SK-N-SH (cell line): ENCODE data around the gene ANK3. TPM values are rescaled to one million over a fixed set of nuclear protein-coding genes. Genes with fewer than 3 reads are reported as not detected.

ENCODE experiments used
- CTCF ChIA-PET: fragments of 300-600, 350-600 bp; formaldehyde crosslinking; extraction: SDS; loops from one replicate; lab custom pipeline; 2021; lab: Yijun Ruan, JAX
- POLR2A ChIA-PET: fragments of 350-600 bp; sonication (Branson Sonifier 250); formaldehyde crosslinking; extraction: SDS; loops from one replicate; lab custom pipeline; 2020; ENCODE audit warnings: antibody characterized with exemption, inconsistent platforms; lab: Yijun Ruan, JAX
- DNase-seq: peaks from one replicate; pipeline ENCODE4 v3.0.0; 2012
- H2AFZ ChIP-seq: fragments of 200-600 bp; sonication (generic); 2 replicates; pipeline ENCODE4 v1.8.1; 2016; ENCODE audit warnings: antibody characterized with exemption, mild to moderate bottlenecking, low read depth
- H3F3A ChIP-seq: fragments of 200-600 bp; sonication (generic); replicated peaks from 2 replicates; pipeline ENCODE3; 2016; ENCODE audit warnings: antibody characterized with exemption, mild to moderate bottlenecking; ENCODE audit not compliant: insufficient read depth
- H3K27ac ChIP-seq, 2 experiments: fragments of 200-500 bp in 1 of 2; fragments of 200-600 bp in 1 of 2; sonication (Bioruptor generic) in 1 of 2; sonication (generic), shearing (Covaris generic) in 1 of 2; 2 replicates each; pipeline versions ENCODE4 v1.5.1 to v1.6.1; 2014 to 2016; ENCODE audit warnings: low read depth in 2 of 2, inconsistent platforms in 1 of 2, low read length in 1 of 2, mild to moderate bottlenecking in 1 of 2, mixed read lengths in 1 of 2
- H3K27me3 ChIP-seq: fragments of 200-600 bp; sonication (generic), shearing (Covaris generic); 2 replicates; pipeline ENCODE4 v1.6.1; 2016; ENCODE audit warnings: mixed run types; ENCODE audit not compliant: insufficient read depth
- H3K36me3 ChIP-seq, 2 experiments: fragments of 200-500 bp in 1 of 2; fragments of 200-600 bp in 1 of 2; sonication (Bioruptor generic) in 1 of 2; sonication (generic) in 1 of 2; replicated peaks in 1 of 2; 2 replicates each; pipeline versions ENCODE3 to v1.5.1; 2014 to 2016; ENCODE audit warnings: low read length in 1 of 2, mild to moderate bottlenecking in 1 of 2; ENCODE audit not compliant: insufficient read depth in 2 of 2, control insufficient read depth in 1 of 2
- H3K4me1 ChIP-seq, 2 experiments: fragments of 200-500 bp in 1 of 2; fragments of 200-600 bp in 1 of 2; sonication (Bioruptor generic) in 1 of 2; sonication (generic), shearing (Covaris generic) in 1 of 2; 2 replicates each; pipeline versions ENCODE4 v1.5.1 to v1.6.1; 2014 to 2016; ENCODE audit warnings: low read depth in 1 of 2, low read length in 1 of 2, mixed run types in 1 of 2; ENCODE audit not compliant: insufficient read depth in 2 of 2, control insufficient read depth in 1 of 2
- H3K4me2 ChIP-seq: fragments of 200-600 bp; sonication (generic), shearing (Covaris generic); 2 replicates; pipeline ENCODE4 v1.6.1; 2017; ENCODE audit warnings: mixed run types
- H3K4me3 ChIP-seq, 2 experiments: fragments of 200-500 bp in 1 of 2; fragments of 200-600 bp in 1 of 2; sonication (Bioruptor generic) in 1 of 2; sonication (generic), shearing (Covaris generic) in 1 of 2; 2 replicates each; pipeline versions ENCODE4 v1.5.1 to v1.8.1; 2014 to 2016; ENCODE audit warnings: low read depth in 2 of 2, inconsistent platforms in 1 of 2, low read length in 1 of 2, mild to moderate bottlenecking in 1 of 2, mixed read lengths in 1 of 2, moderate library complexity in 1 of 2
- H3K79me2 ChIP-seq: fragments of 200-600 bp; sonication (generic); 2 replicates; pipeline ENCODE4 v1.8.1; 2017; ENCODE audit warnings: mild to moderate bottlenecking; ENCODE audit not compliant: insufficient read depth
- H3K9ac ChIP-seq: fragments of 200-600 bp; sonication (generic); 2 replicates; pipeline ENCODE4 v1.6.1; 2017; ENCODE audit warnings: mixed run types
- H3K9me2 ChIP-seq: fragments of 200-600 bp; sonication (generic); 2 replicates; pipeline ENCODE4 v1.6.1; 2017; ENCODE audit warnings: mixed run types
- H3K9me3 ChIP-seq: fragments of 200-600 bp; sonication (generic); 2 replicates; pipeline ENCODE4 v1.6.1; 2017; ENCODE audit warnings: mixed run types, mild to moderate bottlenecking, moderate library complexity
- H4K20me1 ChIP-seq: fragments of 200-600 bp; sonication (generic); 2 replicates; pipeline ENCODE4 v1.6.1; 2017; ENCODE audit warnings: mild to moderate bottlenecking, mixed run types; ENCODE audit not compliant: insufficient read depth
- CHD2 ChIP-seq: fragments of 150-350 bp; IDR thresholded peaks from 2 replicates; pipeline ENCODE4 v1.6.1; 2018; ENCODE audit warnings: low read length; ENCODE audit not compliant: partially characterized antibody
- ELF1 ChIP-seq: IDR thresholded peaks from 2 replicates; pipeline ENCODE4 v1.4.0; 2012
- EZH2phosphoT487 ChIP-seq: fragments of 200-600 bp; sonication (generic); IDR thresholded peaks from 2 replicates; pipeline ENCODE4 v1.6.1; 2017; ENCODE audit warnings: low read depth, mixed run types, mild to moderate bottlenecking, antibody characterized with exemption, moderate library complexity, borderline replicate concordance
- FOSL2 ChIP-seq: IDR thresholded peaks from 2 replicates; pipeline ENCODE4 v1.4.0; 2012; ENCODE audit warnings: low read depth, mild to moderate bottlenecking, moderate library complexity, borderline replicate concordance
- FOXM1 ChIP-seq: IDR thresholded peaks from 2 replicates; pipeline ENCODE4 v1.4.0; 2012; ENCODE audit warnings: low read depth, mild to moderate bottlenecking
- GATA2 ChIP-seq: sonication (generic); formaldehyde crosslinking; IDR thresholded peaks from 2 replicates; pipeline ENCODE4 v1.5.0; 2020; ENCODE audit warnings: mild to moderate bottlenecking, missing genetic modification reagents
- JUND ChIP-seq: IDR thresholded peaks from 2 replicates; pipeline ENCODE4 v1.4.0; 2012
- NRF1 ChIP-seq: IDR thresholded peaks from 2 replicates; pipeline ENCODE4 v1.6.1; 2012; ENCODE audit warnings: low read depth, mild to moderate bottlenecking, low read length
- RAD21 ChIP-seq: IDR thresholded peaks from 2 replicates; pipeline ENCODE4 v1.6.1; 2012; ENCODE audit warnings: mild to moderate bottlenecking, low read length
- RCOR1 ChIP-seq: fragments of 150-350 bp; IDR thresholded peaks from 2 replicates; pipeline ENCODE4 v1.6.1; 2017; ENCODE audit warnings: antibody characterized with exemption, low read length
- RXRA ChIP-seq: IDR thresholded peaks from 2 replicates; pipeline ENCODE4 v1.4.0; 2012; ENCODE audit warnings: low read depth, mild to moderate bottlenecking, borderline replicate concordance
- SIN3A ChIP-seq: IDR thresholded peaks from 2 replicates; pipeline ENCODE4 v1.6.1; 2012; ENCODE audit warnings: low read depth, mild to moderate bottlenecking, low read length, moderate library complexity, borderline replicate concordance
- TAF1 ChIP-seq: IDR thresholded peaks from 2 replicates; pipeline ENCODE4 v1.6.1; 2012; ENCODE audit warnings: low read depth, mild to moderate bottlenecking, low read length, moderate library complexity, borderline replicate concordance
- WGBS: methylation state at CpG from one replicate; pipeline ENCODE4 v1.1.6; 2017; ENCODE audit warnings: low lambda C conversion rate; 5-methylcytosine and 5-hydroxymethylcytosine counted together
- polyA plus RNA-seq, 3 experiments: library from polyadenylated mRNA; depleted of rRNA; stranded (reverse); fragments of >200 nt; gene quantifications; 2 replicates each; pipeline ENCODE4 v1.2.3, GENCODE V29; 2012
- TF ChIP-seq, protein P1 (sequence below): fragments of 200-600 bp; sonication (generic); IDR thresholded peaks from 2 replicates; pipeline ENCODE4 v1.6.1; 2017; ENCODE audit warnings: antibody characterized with exemption, mild to moderate bottlenecking, moderate library complexity
- TF ChIP-seq, protein P2 (sequence below): fragments of 150-350 bp; IDR thresholded peaks from 2 replicates; pipeline ENCODE4 v1.6.1; 2016; ENCODE audit warnings: mild to moderate bottlenecking, low read depth, low read length
- TF ChIP-seq, protein P3 (sequence below): IDR thresholded peaks from 2 replicates; pipeline ENCODE4 v1.4.0; 2012; ENCODE audit warnings: low read depth
- TF ChIP-seq, protein P4 (sequence below): IDR thresholded peaks from 2 replicates; pipeline ENCODE4 v1.4.0; 2012; ENCODE audit warnings: low read depth, borderline replicate concordance
- TF ChIP-seq, protein P5 (sequence below): fragments of 150-350 bp; IDR thresholded peaks from 2 replicates; pipeline ENCODE4 v1.6.1; 2017; ENCODE audit warnings: antibody characterized with exemption, low read length, low read depth, borderline replicate concordance
- TF ChIP-seq, protein P6 (sequence below): IDR thresholded peaks from 2 replicates; pipeline ENCODE4; 2012

ANK3 gene
- polyA plus RNA-seq, 1 of the 3 experiments (the other 2 are of a cell fraction), result 10.0 TPM

DNA sequence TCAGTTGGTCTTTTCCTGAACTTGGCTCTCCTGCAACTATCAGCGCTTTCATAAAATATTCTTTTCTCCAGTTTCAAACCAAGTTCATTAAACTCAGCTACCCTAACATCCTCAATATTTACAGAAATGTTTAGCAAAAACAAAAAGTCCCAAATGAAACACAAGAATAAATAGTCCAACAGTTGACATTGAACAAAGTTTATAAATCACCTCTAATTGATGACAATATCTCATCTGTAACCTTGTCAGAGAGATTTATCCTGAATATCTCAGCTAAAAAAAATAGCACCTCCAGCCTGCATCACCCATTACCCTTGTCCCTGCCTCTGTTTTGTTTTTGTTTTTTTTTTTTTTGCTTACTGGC is 76.1 kb downstream of the ANK3 start:
- Histone ChIP-seq H3K4me2 (peak overlapping the region; percentile 64; the same call in 1 of the 2 replicates), H3K27me3 (no peaks in the 10 kb centered on the region), H3K36me3 (no peaks in the 10 kb centered on the region), H3F3A (peaks cover 34% of the 10 kb centered on the region), H2AFZ (no peak overlapping the region), H3K27ac (peak overlapping the region; percentile 86 to 92), H3K9me3 (no peaks in the 10 kb centered on the region), H4K20me1 (no peaks in the 10 kb centered on the region), H3K4me3 (no peak overlapping the region), H3K9me2 (no peaks in the 10 kb centered on the region), H3K4me1 (peaks cover 9 to 43% of the 10 kb centered on the region in 2 experiments), H3K9ac (peak overlapping the region; percentile 23; the same call in 1 of the 2 replicates)
- ChIA-PET POLR2A (no interaction called here), CTCF (interaction anchor here (1.0 to 1.8 kb wide), 4 partner anchors 14 to 110 kb away, joined by 3 to 5 read pairs (median 4); no protein-coding TSS in a partner anchor)
- DNase-seq, result no peak
- 31% methylated on average over 1 of the region's 1 CpG for WGBS
- no peak for TF ChIP-seq RXRA
- no peak for TF ChIP-seq NRF1
- TF ChIP-seq SIN3A, result no peak
- TF ChIP-seq EZH2phosphoT487, result no peak
- TF ChIP-seq, protein P1, sequence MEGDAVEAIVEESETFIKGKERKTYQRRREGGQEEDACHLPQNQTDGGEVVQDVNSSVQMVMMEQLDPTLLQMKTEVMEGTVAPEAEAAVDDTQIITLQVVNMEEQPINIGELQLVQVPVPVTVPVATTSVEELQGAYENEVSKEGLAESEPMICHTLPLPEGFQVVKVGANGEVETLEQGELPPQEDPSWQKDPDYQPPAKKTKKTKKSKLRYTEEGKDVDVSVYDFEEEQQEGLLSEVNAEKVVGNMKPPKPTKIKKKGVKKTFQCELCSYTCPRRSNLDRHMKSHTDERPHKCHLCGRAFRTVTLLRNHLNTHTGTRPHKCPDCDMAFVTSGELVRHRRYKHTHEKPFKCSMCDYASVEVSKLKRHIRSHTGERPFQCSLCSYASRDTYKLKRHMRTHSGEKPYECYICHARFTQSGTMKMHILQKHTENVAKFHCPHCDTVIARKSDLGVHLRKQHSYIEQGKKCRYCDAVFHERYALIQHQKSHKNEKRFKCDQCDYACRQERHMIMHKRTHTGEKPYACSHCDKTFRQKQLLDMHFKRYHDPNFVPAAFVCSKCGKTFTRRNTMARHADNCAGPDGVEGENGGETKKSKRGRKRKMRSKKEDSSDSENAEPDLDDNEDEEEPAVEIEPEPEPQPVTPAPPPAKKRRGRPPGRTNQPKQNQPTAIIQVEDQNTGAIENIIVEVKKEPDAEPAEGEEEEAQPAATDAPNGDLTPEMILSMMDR, result no peak
- TF ChIP-seq, protein P2, sequence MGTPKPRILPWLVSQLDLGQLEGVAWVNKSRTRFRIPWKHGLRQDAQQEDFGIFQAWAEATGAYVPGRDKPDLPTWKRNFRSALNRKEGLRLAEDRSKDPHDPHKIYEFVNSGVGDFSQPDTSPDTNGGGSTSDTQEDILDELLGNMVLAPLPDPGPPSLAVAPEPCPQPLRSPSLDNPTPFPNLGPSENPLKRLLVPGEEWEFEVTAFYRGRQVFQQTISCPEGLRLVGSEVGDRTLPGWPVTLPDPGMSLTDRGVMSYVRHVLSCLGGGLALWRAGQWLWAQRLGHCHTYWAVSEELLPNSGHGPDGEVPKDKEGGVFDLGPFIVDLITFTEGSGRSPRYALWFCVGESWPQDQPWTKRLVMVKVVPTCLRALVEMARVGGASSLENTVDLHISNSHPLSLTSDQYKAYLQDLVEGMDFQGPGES, result no peak
- TF ChIP-seq, protein P3, sequence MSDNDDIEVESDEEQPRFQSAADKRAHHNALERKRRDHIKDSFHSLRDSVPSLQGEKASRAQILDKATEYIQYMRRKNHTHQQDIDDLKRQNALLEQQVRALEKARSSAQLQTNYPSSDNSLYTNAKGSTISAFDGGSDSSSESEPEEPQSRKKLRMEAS, result no peak
- TF ChIP-seq, protein P4, sequence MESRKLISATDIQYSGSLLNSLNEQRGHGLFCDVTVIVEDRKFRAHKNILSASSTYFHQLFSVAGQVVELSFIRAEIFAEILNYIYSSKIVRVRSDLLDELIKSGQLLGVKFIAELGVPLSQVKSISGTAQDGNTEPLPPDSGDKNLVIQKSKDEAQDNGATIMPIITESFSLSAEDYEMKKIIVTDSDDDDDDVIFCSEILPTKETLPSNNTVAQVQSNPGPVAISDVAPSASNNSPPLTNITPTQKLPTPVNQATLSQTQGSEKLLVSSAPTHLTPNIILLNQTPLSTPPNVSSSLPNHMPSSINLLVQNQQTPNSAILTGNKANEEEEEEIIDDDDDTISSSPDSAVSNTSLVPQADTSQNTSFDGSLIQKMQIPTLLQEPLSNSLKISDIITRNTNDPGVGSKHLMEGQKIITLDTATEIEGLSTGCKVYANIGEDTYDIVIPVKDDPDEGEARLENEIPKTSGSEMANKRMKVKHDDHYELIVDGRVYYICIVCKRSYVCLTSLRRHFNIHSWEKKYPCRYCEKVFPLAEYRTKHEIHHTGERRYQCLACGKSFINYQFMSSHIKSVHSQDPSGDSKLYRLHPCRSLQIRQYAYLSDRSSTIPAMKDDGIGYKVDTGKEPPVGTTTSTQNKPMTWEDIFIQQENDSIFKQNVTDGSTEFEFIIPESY, result 0 out of 2 replicates have a peak, but pooled peaks have one; percentile 6
- TF ChIP-seq, all 33 proteins: peak for 1
- H3K79me2 ChIP-seq, result no peaks in the 10 kb centered on the region

DNA sequence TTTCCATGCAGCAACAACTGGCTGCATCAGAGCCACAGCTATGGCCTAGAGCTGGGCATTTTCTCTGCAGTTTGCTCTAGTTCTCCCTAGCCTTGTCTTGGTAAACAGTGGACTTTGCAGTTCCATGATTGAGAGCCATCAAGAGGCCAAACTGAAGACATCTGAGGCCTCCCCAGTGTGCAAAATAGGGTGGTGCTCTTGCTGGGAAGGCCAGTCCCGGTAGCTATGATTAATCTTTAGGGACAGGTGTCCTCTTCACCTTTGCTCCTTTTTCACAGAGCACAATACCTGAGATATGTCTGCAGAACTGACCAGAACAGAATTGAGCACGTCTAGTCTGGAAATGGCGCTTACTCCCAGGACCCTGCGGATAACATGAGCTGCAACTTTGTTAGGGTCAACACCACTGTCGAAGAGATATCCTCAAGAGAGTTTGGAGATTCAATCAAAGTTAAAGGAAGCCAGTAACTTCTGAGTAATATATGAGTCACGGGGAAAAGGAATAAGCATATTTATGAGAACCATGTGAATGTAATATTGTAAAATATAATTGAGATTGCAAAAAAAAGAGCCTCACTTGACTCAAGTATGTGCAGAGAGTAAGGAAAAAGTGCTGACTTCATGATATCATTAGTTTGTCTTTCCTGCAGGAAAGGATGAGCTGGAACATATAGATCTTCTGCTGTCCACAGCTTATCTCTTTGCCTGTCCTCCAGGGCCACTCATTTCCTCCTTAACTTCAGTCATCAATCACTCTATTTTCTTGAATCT is 76.7 kb downstream of the ANK3 start:
- Histone ChIP-seq H3K4me2 (peak overlapping the region; percentile 64), H3K27ac (peak overlapping the region; percentile 86 to 92), H3F3A (peaks cover 34% of the 10 kb centered on the region), H4K20me1 (no peaks in the 10 kb centered on the region), H3K9ac (peak overlapping the region; percentile 23; the same call in 1 of the 2 replicates), H3K9me3 (no peaks in the 10 kb centered on the region), H2AFZ (no peak overlapping the region), H3K36me3 (no peaks in the 10 kb centered on the region), H3K9me2 (no peaks in the 10 kb centered on the region), H3K27me3 (no peaks in the 10 kb centered on the region), H3K4me3 (no peak overlapping the region), H3K79me2 (no peaks in the 10 kb centered on the region), H3K4me1 (peaks cover 9 to 44% of the 10 kb centered on the region in 2 experiments)
- ChIA-PET CTCF (interaction anchor here (1.0 to 1.8 kb wide), 5 partner anchors 9 to 109 kb away, joined by 3 to 5 read pairs (median 4); no protein-coding TSS in a partner anchor), POLR2A (no interaction called here)
- DNase-seq, result no peak
- WGBS, result 26% methylated on average over 6 of the region's 6 CpGs
- no peak for TF ChIP-seq TAF1
- TF ChIP-seq EZH2phosphoT487, result no peak
- TF ChIP-seq, protein P5, sequence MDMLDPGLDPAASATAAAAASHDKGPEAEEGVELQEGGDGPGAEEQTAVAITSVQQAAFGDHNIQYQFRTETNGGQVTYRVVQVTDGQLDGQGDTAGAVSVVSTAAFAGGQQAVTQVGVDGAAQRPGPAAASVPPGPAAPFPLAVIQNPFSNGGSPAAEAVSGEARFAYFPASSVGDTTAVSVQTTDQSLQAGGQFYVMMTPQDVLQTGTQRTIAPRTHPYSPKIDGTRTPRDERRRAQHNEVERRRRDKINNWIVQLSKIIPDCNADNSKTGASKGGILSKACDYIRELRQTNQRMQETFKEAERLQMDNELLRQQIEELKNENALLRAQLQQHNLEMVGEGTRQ, result no peak
- TF ChIP-seq FOSL2, result peak; percentile 84
- TF ChIP-seq GATA2, result no peak
- TF ChIP-seq RCOR1, result no peak
- TF ChIP-seq RXRA, result peak; percentile 87
- peak; percentile 92; the same call in 1 of the 2 replicates for TF ChIP-seq FOXM1
- TF ChIP-seq CHD2, result no peak
- TF ChIP-seq ELF1, result no peak
- TF ChIP-seq RAD21, result no peak
- TF ChIP-seq JUND, result peak; percentile 87
- TF ChIP-seq, protein P6, sequence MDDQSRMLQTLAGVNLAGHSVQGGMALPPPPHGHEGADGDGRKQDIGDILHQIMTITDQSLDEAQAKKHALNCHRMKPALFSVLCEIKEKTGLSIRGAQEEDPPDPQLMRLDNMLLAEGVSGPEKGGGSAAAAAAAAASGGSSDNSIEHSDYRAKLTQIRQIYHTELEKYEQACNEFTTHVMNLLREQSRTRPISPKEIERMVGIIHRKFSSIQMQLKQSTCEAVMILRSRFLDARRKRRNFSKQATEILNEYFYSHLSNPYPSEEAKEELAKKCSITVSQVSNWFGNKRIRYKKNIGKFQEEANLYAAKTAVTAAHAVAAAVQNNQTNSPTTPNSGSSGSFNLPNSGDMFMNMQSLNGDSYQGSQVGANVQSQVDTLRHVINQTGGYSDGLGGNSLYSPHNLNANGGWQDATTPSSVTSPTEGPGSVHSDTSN, result peak; percentile 95
